ENCODE measurements around the gene BTF3L4.
"Not testable (repeated sequence)": the region's sequence is repeated elsewhere in the genome, so short reads cannot be mapped to it uniquely, and the experiment has no call there.

BTF3L4 gene

DNA sequence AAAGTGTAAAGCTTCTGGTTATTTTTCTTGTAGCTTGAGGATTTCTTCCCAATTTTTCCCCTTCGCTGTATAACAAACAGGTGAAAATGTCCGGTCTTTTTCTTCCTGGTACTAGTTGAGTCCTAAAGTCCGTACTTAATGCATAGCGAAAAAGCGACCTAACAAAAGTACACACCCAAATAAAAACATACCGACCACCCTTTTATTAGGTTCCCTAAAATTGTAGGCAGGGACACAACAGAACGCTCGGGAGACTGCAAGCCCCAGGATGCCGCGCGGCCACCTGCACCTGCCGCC lies 281 bp upstream of the BTF3L4 start:
- DNase-seq: no peak

GRCh38 chr1:52056937-52057231 lies 789 bp downstream of the BTF3L4 start:
- DNase-seq: no peak

GRCh38 chr1:52057255-52057654 lies 1.2 kb downstream of the BTF3L4 start:
- peak; percentile 20 for DNase-seq

- no peak for DNase-seq
Measured at GRCh38 chr1:52057876-52058415, 1.9 kb downstream of the BTF3L4 start.

DNA sequence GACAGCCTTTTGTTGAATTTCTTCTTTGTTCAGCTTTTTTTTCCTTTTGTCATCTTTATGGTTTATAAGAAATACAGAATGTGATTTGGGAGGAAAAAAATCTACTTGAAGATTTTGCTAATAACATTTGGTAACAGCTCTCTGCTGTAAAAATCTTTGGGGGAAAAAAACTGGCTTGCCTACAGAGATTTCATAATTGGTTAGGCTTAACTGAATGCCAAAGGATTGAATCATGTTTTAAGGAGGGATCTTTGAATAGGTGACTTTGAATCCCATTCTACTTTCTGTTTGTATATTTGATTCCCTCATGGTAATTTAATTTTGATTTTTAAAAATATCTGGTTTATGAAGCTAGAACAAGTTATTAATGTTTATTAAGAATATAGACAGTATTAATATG lies 3.2 kb downstream of the BTF3L4 start:
- DNase-seq: peak; percentile 73

GRCh38 chr1:52059888-52060287 lies 3.8 kb downstream of the BTF3L4 start:
- DNase-seq: no peak

DNA sequence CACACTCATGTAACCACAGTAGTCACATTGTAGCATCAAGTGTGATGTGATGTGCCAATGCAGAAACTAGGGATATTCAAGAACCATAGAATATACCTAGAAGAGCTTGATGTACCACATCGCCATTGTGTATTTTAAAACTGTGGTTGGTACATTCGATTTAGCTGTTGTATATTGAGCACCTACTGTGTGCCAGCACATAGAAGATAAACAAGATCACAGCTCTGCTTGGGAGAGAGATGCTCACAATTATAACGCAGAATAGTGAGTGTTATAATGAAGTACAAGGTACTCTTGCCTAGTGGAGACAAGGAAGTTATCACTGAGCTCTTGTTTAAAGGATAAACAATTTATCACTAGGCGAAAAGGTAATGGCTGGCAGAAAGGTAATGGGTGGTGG lies 4.7 kb downstream of the BTF3L4 start:
- DNase-seq: no peak

DNA sequence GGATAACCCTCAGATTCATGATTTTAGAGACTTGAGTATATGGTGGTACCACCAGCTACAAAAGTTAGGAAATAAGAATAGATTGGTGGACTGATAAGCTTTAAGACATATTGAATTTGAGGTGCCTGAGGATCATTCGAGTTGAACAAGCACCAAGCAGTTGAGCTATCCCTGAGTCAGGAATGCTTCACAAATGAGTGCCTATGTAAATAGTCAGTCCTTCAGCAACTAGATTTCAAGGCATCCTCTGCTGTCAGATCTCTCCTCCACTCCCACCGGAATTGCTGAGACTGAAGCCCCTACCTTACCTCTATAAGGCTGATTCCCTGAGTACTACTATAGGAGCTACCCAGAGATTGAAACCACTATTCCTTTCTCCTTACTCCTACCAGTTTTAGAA lies 7.1 kb downstream of the BTF3L4 start:
- no peak for DNase-seq

DNA sequence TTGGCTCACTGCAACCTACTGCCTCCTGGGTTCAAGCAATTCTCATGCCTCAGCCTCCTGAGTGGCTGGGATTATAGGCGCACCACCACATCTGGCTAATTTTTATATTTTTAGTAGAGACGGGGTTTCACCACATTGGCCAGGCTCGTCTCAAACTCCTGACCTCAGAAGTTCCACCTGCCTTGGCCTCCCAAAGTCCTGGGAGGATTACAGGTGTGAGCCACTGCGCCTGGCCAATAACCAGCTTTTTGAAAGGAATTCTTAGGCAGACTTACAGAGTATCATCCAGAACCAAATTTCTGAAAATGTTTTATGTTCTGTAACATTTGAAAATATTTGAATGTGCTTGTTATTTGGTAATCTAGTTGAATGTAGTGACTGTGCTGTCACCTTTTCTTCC lies 14.6 kb downstream of the BTF3L4 start:
- DNase-seq: no peak

- DNase-seq: no peak
Measured at GRCh38 chr1:52072291-52072690, 16.2 kb downstream of the BTF3L4 start.

GRCh38 chr1:52077277-52077676 lies 21.2 kb downstream of the BTF3L4 start:
- DNase-seq: not testable (repeated sequence)

DNA sequence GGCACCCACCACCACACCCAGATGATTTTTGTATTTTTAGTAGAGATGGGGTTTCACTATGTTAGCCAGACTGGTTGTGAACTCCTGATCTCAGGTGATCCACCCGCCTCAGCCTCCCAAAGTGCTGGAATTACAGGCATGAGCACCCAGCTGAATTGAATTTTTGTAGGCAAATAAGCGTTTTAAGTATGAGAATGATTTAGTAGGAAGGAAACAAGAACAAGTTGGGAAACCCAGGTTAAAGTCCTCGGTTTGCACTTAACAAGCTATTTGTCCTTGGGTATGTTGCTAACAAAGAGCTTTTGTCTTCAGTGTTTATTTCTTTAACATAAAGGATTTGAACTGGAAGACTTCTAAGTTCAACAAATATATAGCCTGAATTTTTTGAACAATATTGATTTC lies 23.9 kb downstream of the BTF3L4 start:
- DNase-seq: no peak

GRCh38 chr1:52087892-52088291 lies 31.8 kb downstream of the BTF3L4 start:
- not testable (repeated sequence) for DNase-seq

DNA sequence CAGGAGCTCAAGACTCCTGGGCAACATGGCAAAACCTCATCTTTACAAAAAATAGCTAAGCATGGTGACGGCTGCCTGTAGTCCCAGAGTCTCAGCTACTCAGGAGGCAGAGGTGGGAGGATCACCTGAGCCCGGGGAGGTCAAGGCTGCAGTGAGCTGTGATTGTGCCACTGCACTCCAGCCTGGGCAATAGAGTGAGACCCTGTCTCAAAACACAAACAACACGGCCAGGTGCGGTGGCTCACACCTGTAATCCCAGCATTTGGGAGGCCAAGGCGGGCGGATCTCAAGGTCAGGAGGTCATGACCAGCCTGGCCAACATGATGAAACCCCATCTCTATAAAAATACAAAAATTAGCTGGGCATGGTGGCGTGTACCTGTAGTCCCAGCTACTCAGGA lies 38.2 kb downstream of the BTF3L4 start:
- not testable (repeated sequence) for DNase-seq

DNA sequence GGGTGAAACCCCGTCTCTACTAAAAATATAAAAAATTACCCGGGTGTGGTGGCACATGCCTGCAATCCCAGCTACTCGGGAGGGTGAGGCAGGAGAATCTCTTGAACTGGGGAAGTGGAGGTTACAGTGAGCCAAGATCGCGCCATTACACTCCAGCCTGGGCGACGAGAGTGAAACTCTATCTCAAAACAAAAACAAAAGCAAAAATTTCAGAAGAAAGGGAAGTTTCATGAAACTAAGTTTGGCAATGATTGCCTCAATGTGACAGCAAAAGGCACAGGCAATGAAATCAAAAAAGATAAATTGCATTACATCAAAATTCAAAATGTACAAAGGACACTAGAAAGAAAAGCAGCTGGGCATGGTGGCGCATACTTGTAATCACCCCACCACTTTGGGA lies 40.1 kb downstream of the BTF3L4 start:
- DNase-seq: no peak

GRCh38 chr1:52098139-52098871 lies 42.2 kb downstream of the BTF3L4 start:
- DNase-seq: no peak

- DNase-seq: no peak
Measured at GRCh38 chr1:52102336-52103013, 46.4 kb downstream of the BTF3L4 start.

GRCh38 chr1:52111492-52111891 lies 55.4 kb downstream of the BTF3L4 start:
- no peak for DNase-seq

DNA sequence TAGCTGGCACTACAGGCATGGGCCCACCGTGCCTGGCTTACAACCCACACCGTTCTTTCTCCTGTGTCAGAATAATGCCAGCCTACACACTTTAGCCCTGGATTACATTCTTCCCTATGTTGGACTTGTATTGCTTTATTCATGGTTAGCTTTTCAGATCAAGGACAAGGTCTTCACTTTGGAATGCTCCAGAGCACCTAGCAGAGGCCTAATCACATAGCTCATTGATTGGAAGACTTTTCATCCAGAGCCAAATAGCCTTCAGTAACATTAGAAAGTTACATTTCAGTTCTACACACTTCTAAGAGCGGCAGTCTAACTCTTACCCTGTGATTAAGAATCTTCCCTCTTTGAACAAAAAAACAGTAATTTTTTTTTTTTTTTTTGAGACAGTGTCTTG lies 56.4 kb downstream of the BTF3L4 start:
- no peak for DNase-seq

GRCh38 chr1:52119301-52120079 lies 63.4 kb downstream of the BTF3L4 start:
- DNase-seq: no peak

DNA sequence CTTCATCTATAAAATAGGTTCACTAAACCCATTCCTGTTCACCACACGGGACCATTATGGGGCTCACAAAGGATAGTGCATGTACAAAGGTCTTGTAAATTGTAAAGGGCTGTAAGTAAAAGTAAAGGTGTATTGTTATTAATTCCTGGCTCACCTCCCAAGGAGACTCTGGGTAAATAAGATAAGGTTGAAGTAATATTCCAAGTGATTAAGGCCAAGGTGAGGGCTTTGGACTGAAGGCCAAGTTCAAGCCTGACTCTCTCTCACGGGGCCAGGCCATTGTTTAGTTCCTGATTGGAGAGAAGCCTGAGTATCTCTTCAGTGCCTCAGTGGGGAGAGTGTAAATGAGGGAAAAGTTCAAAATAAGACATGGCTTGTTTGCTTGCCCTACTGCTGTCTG lies 66.3 kb downstream of the BTF3L4 start:
- no peak for DNase-seq

DNA sequence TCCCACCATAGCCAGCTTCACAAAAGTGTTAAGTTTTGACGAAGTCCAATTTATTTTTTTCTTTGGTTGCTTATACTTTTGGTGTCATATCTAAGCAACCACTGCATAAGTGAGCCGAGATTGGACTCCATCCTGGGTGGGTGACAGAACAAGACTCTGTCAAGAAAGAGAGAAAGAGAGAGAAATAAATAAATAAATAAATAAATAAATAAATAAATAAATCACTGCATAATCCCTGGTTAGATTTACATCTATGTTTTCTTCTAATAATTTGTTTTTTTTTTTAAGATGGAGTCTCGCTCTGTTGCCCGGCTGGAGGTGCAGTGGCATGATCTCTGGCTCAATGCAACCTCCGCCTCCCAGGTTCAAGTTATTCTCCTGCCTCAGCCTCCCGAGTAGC lies 67.5 kb downstream of the BTF3L4 start:
- DNase-seq: no peak

DNA sequence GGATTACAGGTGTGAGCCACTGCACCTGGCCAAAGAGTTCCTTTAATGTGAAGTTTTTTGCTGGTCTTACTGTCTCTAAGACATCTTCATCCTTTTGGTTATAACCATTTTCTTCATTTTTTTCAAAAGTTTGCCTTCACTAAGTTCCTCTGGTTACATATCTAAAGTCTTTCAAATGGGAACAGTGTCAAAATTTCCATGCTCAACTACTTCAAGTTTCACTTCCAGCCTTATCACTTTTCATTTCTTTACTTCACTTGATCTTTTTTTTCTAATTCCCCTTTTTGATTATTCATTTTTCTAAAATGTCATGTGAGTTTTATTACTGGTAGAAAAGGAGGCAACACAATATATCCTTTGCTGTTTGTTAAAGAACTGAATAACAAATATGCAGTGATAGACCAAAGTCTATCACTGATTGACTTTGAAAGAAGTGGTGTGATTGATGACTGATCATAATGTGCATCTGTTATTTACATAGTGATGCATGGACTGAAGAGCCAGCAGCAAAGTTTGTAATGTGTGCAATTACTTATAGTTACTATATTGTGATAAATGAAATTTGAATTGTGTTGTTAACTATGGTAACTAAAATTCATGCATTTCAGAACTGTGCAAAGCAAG lies 69.8 kb downstream of the BTF3L4 start:
- DNase-seq: no peak
